CD4-positive, alpha-beta T cell (primary cell): Measurements from ENCODE around the gene MYBPHL. TPM values are rescaled to one million over a fixed set of nuclear protein-coding genes. Genes with fewer than 3 reads are reported as not detected.
"Not testable (repeated sequence)": the region's sequence is repeated elsewhere in the genome, so short reads cannot be mapped to it uniquely, and the experiment has no call there.

Experiments
- ATAC-seq: fragments of 200-7000 bp; cut with Tn5 transposase; one replicate; pipeline ENCODE4 v1.10.0; 2022; ENCODE audit warnings: mild to moderate bottlenecking; ENCODE audit not compliant: poor library complexity
- CTCF ChIA-PET: fragments of 350-600 bp; sonication (Branson Sonifier 250); formaldehyde crosslinking; loops from one replicate; lab custom pipeline; 2021; ENCODE audit warnings: antibody characterized with exemption, inconsistent platforms; lab: Charles Lee
- POLR2A ChIA-PET: fragments of 350-600 bp; sonication (Branson Sonifier 250); formaldehyde crosslinking; loops from one replicate; lab custom pipeline; 2021; ENCODE audit warnings: antibody characterized with exemption, inconsistent platforms; lab: Charles Lee
- DNase-seq, 14 experiments: peaks; one replicate each; pipeline ENCODE4 v3.0.0-alpha.2; 2013 to 2020; ENCODE audit warnings: mixed read lengths in 2 of 14
- H3K27ac ChIP-seq, 2 donors: one replicate each; pipeline versions ENCODE4 v1.5.1 to v1.7.0; 2013; ENCODE audit warnings: low read length in 2 of 2, low read depth in 1 of 2, mild to moderate bottlenecking in 1 of 2
- H3K27me3 ChIP-seq, 2 experiments: 1 replicate in 1 of 2; 2 replicates in 1 of 2; pipeline versions ENCODE4 v1.6.1 to v1.7.0; 2013; ENCODE audit warnings: low read length in 2 of 2, control low read depth in 1 of 2, mild to moderate bottlenecking in 1 of 2, moderate library complexity in 1 of 2; ENCODE audit not compliant: insufficient read depth in 2 of 2, control insufficient read depth in 1 of 2
- H3K36me3 ChIP-seq: one replicate; pipeline ENCODE4 v1.6.1; 2013; ENCODE audit warnings: low read length, control low read depth; ENCODE audit not compliant: insufficient read depth
- H3K4me1 ChIP-seq: one replicate; pipeline ENCODE4 v1.6.1; 2013; ENCODE audit warnings: low read length, control low read depth; ENCODE audit not compliant: insufficient read depth
- H3K4me3 ChIP-seq: one replicate; pipeline ENCODE4 v1.5.1; 2013; ENCODE audit warnings: mild to moderate bottlenecking, low read length, moderate library complexity
- H3K9me3 ChIP-seq, 2 experiments: 1 replicate in 1 of 2; 2 replicates in 1 of 2; pipeline versions ENCODE4 v1.6.1 to v1.7.0; 2013; ENCODE audit warnings: low read length in 2 of 2, mild to moderate bottlenecking in 2 of 2, control low read depth in 1 of 2, moderate library complexity in 1 of 2; ENCODE audit not compliant: control insufficient read depth in 1 of 2, insufficient read depth in 1 of 2
- H3K27ac Mint-ChIP-seq: one replicate; pipeline ENCODE4 v1.8.0; 2020; ENCODE audit warnings: mixed read lengths
- H3K27me3 Mint-ChIP-seq: one replicate; pipeline ENCODE4 v1.8.0; 2021; ENCODE audit warnings: mixed read lengths
- H3K36me3 Mint-ChIP-seq: one replicate; pipeline ENCODE4 v1.8.0; 2021; ENCODE audit warnings: low read depth, mixed read lengths
- H3K4me1 Mint-ChIP-seq: one replicate; pipeline ENCODE4 v1.8.0; 2021; ENCODE audit warnings: low read depth, mixed read lengths
- H3K4me3 Mint-ChIP-seq: one replicate; pipeline ENCODE4 v1.8.0; 2020; ENCODE audit warnings: mild to moderate bottlenecking, mixed read lengths
- H3K9me3 Mint-ChIP-seq: one replicate; pipeline ENCODE4 v1.8.0; 2020; ENCODE audit warnings: mixed read lengths
- CTCF ChIP-seq: fragments of 200-600 bp; IDR thresholded peaks from one replicate; pipeline ENCODE4 v1.8.0; 2022; ENCODE audit warnings: antibody characterized with exemption, mild to moderate bottlenecking
- intact Hi-C, 2 experiments: fragments of 100-400 bp; cut with DNase I in 1 of 2; cut with micrococcal nuclease in 1 of 2; formaldehyde crosslinking; loops; one replicate each; pipeline versions ENCODE4 v1.15.1 to v1.9.0; 2023 to 2025; cut with DNase I, micrococcal nuclease
- total RNA-seq, 174 experiments: library from RNA in 2 of 174; stranded (reverse) in 2 of 174; gene quantifications; one replicate each; pipeline ENCODE4 v1.2.3 and lab custom pipeline; 2021 to 2026

Gene MYBPHL
- total RNA-seq, 2 experiments from 2014 or later = not detected

GRCh38 chr1:109290998-109291397 lies 15.8 kb downstream of the MYBPHL start:
- DNase-seq = peak in 3 of 14 experiments; percentile 7 to 49 (median 47)
- no peak for ATAC-seq
- no peaks in the 10 kb centered on the region for H3K9me3 Mint-ChIP-seq
- POLR2A ChIA-PET = no interaction called here
- TF ChIP-seq CTCF = no peak
- Histone ChIP-seq H3K9me3 (no peaks in the 10 kb centered on the region), H3K4me3 (no peak overlapping the region), H3K27me3 (no peaks in the 10 kb centered on the region), H3K27ac (no peak overlapping the region), H3K36me3 (no peaks in the 10 kb centered on the region), H3K4me1 (no peaks in the 10 kb centered on the region)
- H3K27me3 Mint-ChIP-seq = peaks cover 29% of the 10 kb centered on the region
- H3K4me3 Mint-ChIP-seq = no peak overlapping the region
- CTCF ChIA-PET = no interaction called here
- no peaks in the 10 kb centered on the region for H3K36me3 Mint-ChIP-seq
- H3K4me1 Mint-ChIP-seq = no peaks in the 10 kb centered on the region
- H3K27ac Mint-ChIP-seq = no peak overlapping the region
- intact Hi-C loops = no loop called here

GRCh38 chr1:109290137-109290536 lies 16.7 kb downstream of the MYBPHL start:
- DNase-seq (no peak), ATAC-seq (no peak)
- H3K4me3 Mint-ChIP-seq = no peak overlapping the region
- Histone ChIP-seq H3K27ac (no peak overlapping the region), H3K9me3 (no peaks in the 10 kb centered on the region), H3K27me3 (no peaks in the 10 kb centered on the region), H3K36me3 (no peaks in the 10 kb centered on the region), H3K4me3 (no peak overlapping the region), H3K4me1 (no peaks in the 10 kb centered on the region)
- ChIA-PET CTCF (no interaction called here), POLR2A (no interaction called here)
- H3K27me3 Mint-ChIP-seq = peaks cover 23% of the 10 kb centered on the region
- TF ChIP-seq CTCF = no peak
- H3K27ac Mint-ChIP-seq = no peak overlapping the region
- H3K9me3 Mint-ChIP-seq = no peaks in the 10 kb centered on the region
- H3K36me3 Mint-ChIP-seq = no peaks in the 10 kb centered on the region
- intact Hi-C loops = no loop called here
- H3K4me1 Mint-ChIP-seq = no peaks in the 10 kb centered on the region

- H3K4me3 ChIP-seq, H3K27me3 ChIP-seq, H3K27ac ChIP-seq, H3K36me3 ChIP-seq, ATAC-seq, H3K9me3 ChIP-seq, H3K9me3 Mint-ChIP-seq, H3K36me3 Mint-ChIP-seq, DNase-seq, H3K27ac Mint-ChIP-seq, H3K4me3 Mint-ChIP-seq, POLR2A ChIA-PET, H3K27me3 Mint-ChIP-seq: not testable (repeated sequence)
- CTCF ChIA-PET = interaction anchor here (0.7 kb wide), 1 partner anchor 1491 kb away, joined by 4 read pairs; no protein-coding TSS in a partner anchor
- H3K4me1 ChIP-seq = peaks cover 23% of the 10 kb centered on the region
- intact Hi-C loops = loop anchor here in 1 of 2 experiments (10.0 kb wide), 1 partner anchor 698 kb away; the partner anchor contains the start of gene AHCYL1
- peaks cover 19% of the 10 kb centered on the region for H3K4me1 Mint-ChIP-seq
Observed at GRCh38 chr1:109286762-109287161, 20.0 kb downstream of the MYBPHL start.
